A172 (cell line): ENCODE data around the gene ZNF169. TPM values are rescaled to one million over a fixed set of nuclear protein-coding genes. Genes with fewer than 3 reads are reported as not detected.
"Not testable (repeated sequence)": the region's sequence is repeated elsewhere in the genome, so short reads cannot be mapped to it uniquely, and the experiment has no call there.

ENCODE experiments used
- DNase-seq: peaks from one replicate; pipeline ENCODE4 v3.0.0-alpha.2; 2015; ENCODE audit warnings: low spot score
- total RNA-seq: library from RNA; depleted of rRNA; stranded (reverse); fragments of >200 nt; shearing (Covaris generic); gene quantifications from 2 replicates; pipeline ENCODE4 v1.2.3, GENCODE V29; 2014; rRNA removed

ZNF169 gene
- total RNA-seq, result 2.2 and 3.2 TPM in 2 replicates

- peak; percentile 86 for DNase-seq
Measured at GRCh38 chr9:94259077-94259862, at the start of gene ZNF169. TSS of gene ZNF169 (plus strand) at chr9:94259298. CDS start at chr9:94278813, 19,515 bp downstream.

GRCh38 chr9:94210616-94211603 lies 48.2 kb upstream of the ZNF169 start:
- no peak for DNase-seq

- peak; percentile 50 for DNase-seq
Measured at GRCh38 chr9:94212091-94212490, 47.0 kb upstream of the ZNF169 start.

GRCh38 chr9:94212531-94212930 lies 46.6 kb upstream of the ZNF169 start:
- no peak for DNase-seq

- peak; percentile 89 for DNase-seq
Measured at GRCh38 chr9:94213511-94214124, 45.5 kb upstream of the ZNF169 start.

- DNase-seq, result no peak
Measured at GRCh38 chr9:94222870-94223269, 36.2 kb upstream of the ZNF169 start.

DNA sequence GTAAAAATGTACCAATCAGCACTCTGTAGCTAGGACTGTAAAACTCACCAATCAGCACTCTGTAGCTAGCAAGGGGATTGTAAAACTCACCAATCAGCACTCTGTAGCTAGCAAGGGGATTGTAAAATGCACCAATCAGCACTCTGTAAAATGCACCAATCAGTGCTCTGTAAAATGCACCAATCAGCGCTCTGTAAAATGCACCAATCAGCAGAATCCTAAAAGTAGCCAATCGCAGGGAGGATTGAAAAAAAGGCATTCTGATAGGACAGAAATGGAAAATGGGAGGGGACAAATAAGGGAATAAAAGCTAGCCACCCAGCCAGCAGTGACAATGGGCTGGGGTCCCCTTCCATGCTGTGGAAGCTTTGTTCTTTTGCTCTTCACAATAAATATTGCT lies 33.7 kb upstream of the ZNF169 start:
- not testable (repeated sequence) for DNase-seq

GRCh38 chr9:94228616-94229015 lies 30.5 kb upstream of the ZNF169 start:
- no peak for DNase-seq

GRCh38 chr9:94232428-94232827 lies 26.7 kb upstream of the ZNF169 start:
- DNase-seq, result no peak

- DNase-seq, result not testable (repeated sequence)
Measured at GRCh38 chr9:94241098-94241497, 18.0 kb upstream of the ZNF169 start.

- no peak for DNase-seq
Measured at GRCh38 chr9:94245651-94246050, 13.4 kb upstream of the ZNF169 start.

DNA sequence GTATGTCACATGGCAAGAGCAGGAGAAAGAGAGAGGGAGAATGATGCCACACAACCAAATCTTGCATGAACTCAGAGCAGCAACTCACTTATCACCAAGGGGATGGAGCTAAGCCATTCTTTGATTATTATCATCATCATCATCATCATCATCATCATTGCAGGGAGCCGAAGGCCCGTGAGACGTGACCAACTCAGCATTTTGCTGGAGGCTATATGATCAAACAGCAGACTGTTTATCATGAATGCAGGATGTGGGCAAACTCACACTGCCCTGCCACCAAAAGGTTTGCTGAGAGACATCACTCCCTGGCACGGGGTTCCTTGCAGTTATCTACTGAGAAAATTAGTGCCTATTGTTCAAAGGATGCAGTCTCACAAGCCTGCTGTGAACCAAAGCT lies 8.6 kb upstream of the ZNF169 start:
- DNase-seq, result peak; percentile 10

- no peak for DNase-seq
Measured at GRCh38 chr9:94256007-94256406, 3.1 kb upstream of the ZNF169 start.

GRCh38 chr9:94265626-94266402 lies 6.7 kb downstream of the ZNF169 start:
- not testable (repeated sequence) for DNase-seq

- no peak for DNase-seq
Measured at GRCh38 chr9:94269264-94269663, 10.2 kb downstream of the ZNF169 start.

- no peak for DNase-seq
Measured at GRCh38 chr9:94270009-94270408, 10.9 kb downstream of the ZNF169 start.

- DNase-seq, result not testable (repeated sequence)
Measured at GRCh38 chr9:94277029-94277428, 17.9 kb downstream of the ZNF169 start.

GRCh38 chr9:94277885-94278536 lies 18.9 kb downstream of the ZNF169 start:
- no peak for DNase-seq

- DNase-seq, result no peak
Measured at GRCh38 chr9:94280409-94280989, 21.4 kb downstream of the ZNF169 start.

GRCh38 chr9:94281101-94281500 lies 22.0 kb downstream of the ZNF169 start:
- no peak for DNase-seq
